B cell (primary cell): ENCODE data around the gene IRS1. TPM values are rescaled to one million over a fixed set of nuclear protein-coding genes. Genes with fewer than 3 reads are reported as not detected.
"Not testable (repeated sequence)": the region's sequence is repeated elsewhere in the genome, so short reads cannot be mapped to it uniquely, and the experiment has no call there.

Source experiments
- ATAC-seq: fragments of 200-7000 bp; cut with Tn5 transposase; one replicate; pipeline ENCODE4 v1.10.0; 2021; ENCODE audit warnings: low read depth, mild to moderate bottlenecking, moderate number of reproducible peaks, moderate library complexity
- CTCF ChIA-PET: fragments of 350-600 bp; sonication (Branson Sonifier 250); formaldehyde crosslinking; loops from one replicate; lab custom pipeline; 2021; ENCODE audit warnings: antibody characterized with exemption, inconsistent platforms; lab: Charles Lee
- POLR2A ChIA-PET: fragments of 350-600 bp; sonication (Branson Sonifier 250); formaldehyde crosslinking; loops from one replicate; lab custom pipeline; 2021; ENCODE audit warnings: antibody characterized with exemption; lab: Charles Lee
- DNase-seq: peaks from one replicate; pipeline ENCODE4 v3.0.0; 2013
- H2AFZ ChIP-seq: 2 replicates; pipeline ENCODE4 v1.6.1; 2012; ENCODE audit warnings: mild to moderate bottlenecking, low read depth, low read length; ENCODE audit not compliant: insufficient read depth, poor library complexity, severe bottlenecking
- H3K27ac ChIP-seq, 2 donors: 1 replicate in 1 of 2; 2 replicates in 1 of 2; pipeline ENCODE4 v1.5.1; 2012 to 2013; ENCODE audit warnings: low read length in 2 of 2, mild to moderate bottlenecking in 2 of 2, moderate library complexity in 1 of 2
- H3K27me3 ChIP-seq, 4 experiments: fragments of 200-600 bp in 1 of 4; sonication (generic) in 1 of 4; replicated peaks in 1 of 4; 1 replicate in 2 of 4; 2 replicates in 2 of 4; pipeline versions ENCODE4 v1.6.1 to v1.7.0; 2013 to 2016; ENCODE audit warnings: low read length in 3 of 4, mild to moderate bottlenecking in 2 of 4, mixed read lengths in 1 of 4, moderate library complexity in 1 of 4; ENCODE audit not compliant: insufficient read depth in 4 of 4, control insufficient read depth in 3 of 4; ENCODE audit errors: control extremely low read depth in 1 of 4
- H3K36me3 ChIP-seq, 2 experiments: replicated peaks in 1 of 2; 1 replicate in 1 of 2; 2 replicates in 1 of 2; pipeline versions ENCODE4 v1.6.1 to v1.7.1; 2013; ENCODE audit warnings: low read length in 1 of 2; ENCODE audit not compliant: insufficient read depth in 2 of 2, control insufficient read depth in 1 of 2; ENCODE audit errors: control extremely low read depth in 1 of 2, extremely low read depth in 1 of 2
- H3K4me1 ChIP-seq, 2 donors: fragments of 200-600 bp in 1 of 2; sonication (generic) in 1 of 2; 1 replicate in 1 of 2; 2 replicates in 1 of 2; pipeline versions ENCODE4 v1.5.1 to v1.6.1; 2013 to 2017; ENCODE audit warnings: low read length in 2 of 2; ENCODE audit not compliant: control insufficient read depth in 2 of 2, insufficient read depth in 2 of 2
- H3K4me2 ChIP-seq: replicated peaks from 2 replicates; pipeline ENCODE3; 2012; ENCODE audit warnings: mild to moderate bottlenecking, low read depth, low read length; ENCODE audit not compliant: poor library complexity, severe bottlenecking
- H3K4me3 ChIP-seq, 5 experiments: fragments of 200-600 bp in 1 of 5; sonication (generic) in 1 of 5; 1 replicate in 3 of 5; 2 replicates in 2 of 5; pipeline versions ENCODE4 v1.5.1 to v1.7.0; 2011 to 2016; ENCODE audit warnings: low read length in 4 of 5, mild to moderate bottlenecking in 4 of 5, low read depth in 2 of 5, control low read depth in 1 of 5, moderate library complexity in 1 of 5; ENCODE audit not compliant: insufficient read depth in 1 of 5; ENCODE audit errors: control extremely low read depth in 1 of 5, extremely low read depth in 1 of 5
- H3K79me2 ChIP-seq: fragments of 200-600 bp; sonication (generic); one replicate; pipeline ENCODE4 v1.6.0; 2016; ENCODE audit warnings: low read length; ENCODE audit not compliant: control insufficient read depth, insufficient read depth
- H3K9ac ChIP-seq: fragments of 200-600 bp; sonication (generic); 2 replicates; pipeline ENCODE4 v1.6.1; 2017; ENCODE audit warnings: mild to moderate bottlenecking, low read length, moderate library complexity
- H3K9me3 ChIP-seq, 3 donors: one replicate each; pipeline versions ENCODE4 v1.6.1 to v1.7.1; 2013; ENCODE audit warnings: low read length in 2 of 3; ENCODE audit not compliant: control insufficient read depth in 2 of 3, insufficient read depth in 1 of 3; ENCODE audit errors: control extremely low read depth in 1 of 3
- H4K20me1 ChIP-seq: 2 replicates; pipeline ENCODE4 v1.6.0; 2012; ENCODE audit warnings: mild to moderate bottlenecking, low read length; ENCODE audit not compliant: insufficient read depth, control insufficient read depth, poor library complexity, severe bottlenecking
- H3K27ac Mint-ChIP-seq: one replicate; pipeline ENCODE4 v1.8.0; 2021; ENCODE audit warnings: mixed read lengths
- H3K27me3 Mint-ChIP-seq: one replicate; pipeline ENCODE4 v1.8.0; 2021; ENCODE audit warnings: mixed read lengths
- H3K4me1 Mint-ChIP-seq: one replicate; pipeline ENCODE4 v1.8.0; 2021; ENCODE audit warnings: mixed read lengths
- H3K4me3 Mint-ChIP-seq: one replicate; pipeline ENCODE4 v1.8.0; 2021; ENCODE audit warnings: mixed read lengths
- H3K9me3 Mint-ChIP-seq: one replicate; pipeline ENCODE4 v1.8.0; 2022; ENCODE audit warnings: mixed read lengths; ENCODE audit not compliant: insufficient read depth
- EZH2 ChIP-seq: IDR thresholded peaks from 2 replicates; pipeline ENCODE4 v1.6.1; 2012; ENCODE audit warnings: borderline replicate concordance, low read depth, mild to moderate bottlenecking, moderate library complexity, low read length; ENCODE audit not compliant: insufficient read depth, poor library complexity, severe bottlenecking
- WGBS: methylation state at CpG from one replicate; pipeline ENCODE4 v1.1.5; 2013; ENCODE audit warnings: missing lambda C conversion rate; ENCODE audit not compliant: insufficient coverage; 5-methylcytosine and 5-hydroxymethylcytosine counted together
- intact Hi-C: fragments of 100-400 bp; cut with micrococcal nuclease; formaldehyde crosslinking; loops from one replicate; pipeline ENCODE4 v1.10.0; 2022
- polyA plus RNA-seq: library from polyadenylated mRNA; depleted of rRNA; stranded (reverse); fragments of >200 nt; gene quantifications from 2 replicates; pipeline ENCODE4 v1.2.3, GENCODE V29; 2012
- total RNA-seq, 2 donors: library from RNA; stranded (reverse); fragments of 120-200 nt in 1 of 2; gene quantifications; 1 replicate in 1 of 2; 2 replicates in 1 of 2; pipeline versions ENCODE4 v1.2.3 to v1.2.4, GENCODE V29; 2013 to 2022
- TF ChIP-seq, protein P1 (sequence below): fragments of 200-600 bp; IDR thresholded peaks from one replicate; pipeline ENCODE4 v1.8.0; 2022; ENCODE audit warnings: antibody characterized with exemption, mild to moderate bottlenecking

Gene IRS1
- total and polyA plus RNA-seq, 2 donors (not counting 1 experiment from before 2014, with no cell fraction given) = 3.8 to 11.9 TPM

DNA sequence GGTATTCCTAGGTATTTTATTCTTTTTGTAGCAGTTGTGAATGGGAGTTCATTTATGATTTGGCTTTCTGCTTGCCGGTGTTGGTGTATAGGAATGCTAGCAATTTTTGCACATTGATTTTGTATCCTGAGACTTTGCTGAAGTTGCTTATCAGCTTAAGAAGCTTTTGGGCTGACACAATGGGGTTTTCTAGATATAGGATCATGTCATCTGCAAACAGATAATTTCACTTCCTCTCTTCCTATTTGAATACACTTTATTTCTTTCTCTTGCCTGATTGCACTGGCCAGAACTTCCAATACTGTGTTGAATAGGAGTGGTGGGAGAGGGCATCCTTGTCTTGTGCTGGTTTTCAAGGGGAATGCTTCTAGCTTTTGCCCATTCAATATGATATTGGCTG lies 43.4 kb upstream of the IRS1 start:
- ATAC-seq, H4K20me1 ChIP-seq, H3K9me3 ChIP-seq, H3K27me3 Mint-ChIP-seq, H3K9me3 Mint-ChIP-seq, POLR2A ChIA-PET, H3K36me3 ChIP-seq, H2AFZ ChIP-seq, H3K27me3 ChIP-seq: not testable (repeated sequence)
- Histone ChIP-seq H3K27ac (peak overlapping the region; percentile 73 to 87), H3K4me3 (peak overlapping the region in 1 of 5 experiments; percentile 6), H3K9ac (peak overlapping the region; percentile 4), H3K4me1 (peaks cover 59 to 80% of the 10 kb centered on the region in 2 donors), H3K4me2 (peak overlapping the region; percentile 52), H3K79me2 (peaks cover 84% of the 10 kb centered on the region)
- Mint-ChIP-seq H3K4me3 (peak overlapping the region; percentile 79), H3K27ac (peak overlapping the region; percentile 93), H3K4me1 (peaks cover 83% of the 10 kb centered on the region)
- intact Hi-C loops = loop anchor here (1.0 kb wide), 1 partner anchor 8 kb away; no protein-coding TSS in a partner anchor
- CTCF ChIA-PET = interaction anchor here (1.9 kb wide), 1 partner anchor 10 kb away, joined by 6 read pairs; no protein-coding TSS in a partner anchor
- DNase-seq = peak; percentile 46
- no CpG with 5 or more reads among the region's 1 CpG for WGBS

DNA sequence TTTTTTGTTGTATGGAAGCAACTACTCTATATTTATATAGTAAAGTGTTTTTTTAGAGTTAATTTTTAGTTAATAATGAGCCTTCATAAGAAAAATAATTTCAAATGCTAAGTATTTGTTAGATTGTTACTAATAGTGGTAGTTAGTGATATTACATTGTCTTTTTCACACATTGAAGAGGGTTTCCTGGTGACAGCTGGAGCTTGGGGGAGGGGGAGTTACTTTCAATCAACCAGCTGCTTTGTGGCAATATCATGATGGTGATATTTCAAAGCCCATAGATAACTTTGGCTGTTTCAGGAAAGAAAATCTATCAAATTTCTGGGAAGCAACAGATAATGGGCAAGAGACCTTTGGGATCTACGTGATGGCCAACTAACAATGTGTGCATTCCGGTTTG lies 40.3 kb upstream of the IRS1 start:
- H2AFZ ChIP-seq = no peak overlapping the region
- peaks cover 0 to 4% of the 10 kb centered on the region in 2 experiments for H3K36me3 ChIP-seq
- no peaks in the 10 kb centered on the region for H3K27me3 ChIP-seq
- peak overlapping the region; percentile 87 for H3K4me2 ChIP-seq
- DNase-seq (no peak), ATAC-seq (no peak)
- H3K4me1 ChIP-seq = peaks cover 64 to 74% of the 10 kb centered on the region in 2 donors
- H3K4me1 Mint-ChIP-seq = peaks cover 78% of the 10 kb centered on the region
- no peaks in the 10 kb centered on the region for H3K27me3 Mint-ChIP-seq
- TF ChIP-seq, protein P1, sequence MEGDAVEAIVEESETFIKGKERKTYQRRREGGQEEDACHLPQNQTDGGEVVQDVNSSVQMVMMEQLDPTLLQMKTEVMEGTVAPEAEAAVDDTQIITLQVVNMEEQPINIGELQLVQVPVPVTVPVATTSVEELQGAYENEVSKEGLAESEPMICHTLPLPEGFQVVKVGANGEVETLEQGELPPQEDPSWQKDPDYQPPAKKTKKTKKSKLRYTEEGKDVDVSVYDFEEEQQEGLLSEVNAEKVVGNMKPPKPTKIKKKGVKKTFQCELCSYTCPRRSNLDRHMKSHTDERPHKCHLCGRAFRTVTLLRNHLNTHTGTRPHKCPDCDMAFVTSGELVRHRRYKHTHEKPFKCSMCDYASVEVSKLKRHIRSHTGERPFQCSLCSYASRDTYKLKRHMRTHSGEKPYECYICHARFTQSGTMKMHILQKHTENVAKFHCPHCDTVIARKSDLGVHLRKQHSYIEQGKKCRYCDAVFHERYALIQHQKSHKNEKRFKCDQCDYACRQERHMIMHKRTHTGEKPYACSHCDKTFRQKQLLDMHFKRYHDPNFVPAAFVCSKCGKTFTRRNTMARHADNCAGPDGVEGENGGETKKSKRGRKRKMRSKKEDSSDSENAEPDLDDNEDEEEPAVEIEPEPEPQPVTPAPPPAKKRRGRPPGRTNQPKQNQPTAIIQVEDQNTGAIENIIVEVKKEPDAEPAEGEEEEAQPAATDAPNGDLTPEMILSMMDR = no peak
- no peak for TF ChIP-seq EZH2
- ChIA-PET CTCF (interaction anchor here (0.6 to 1.3 kb wide), 3 partner anchors 40 to 98 kb away, joined by 3 to 4 read pairs (median 3); no protein-coding TSS in a partner anchor), POLR2A (no interaction called here)
- H3K9ac ChIP-seq = no peak overlapping the region
- peak overlapping the region; percentile 77 for H3K4me3 Mint-ChIP-seq
- no CpG with 5 or more reads among the region's 2 CpGs for WGBS
- peaks cover 70% of the 10 kb centered on the region for H3K79me2 ChIP-seq
- no peaks in the 10 kb centered on the region for H3K9me3 Mint-ChIP-seq
- H3K27ac Mint-ChIP-seq = peak overlapping the region; percentile 88
- intact Hi-C loops = loop anchor here (5.0 kb wide), 1 partner anchor 37 kb away; no protein-coding TSS in a partner anchor
- H3K4me3 ChIP-seq = peak overlapping the region in 1 of 5 experiments; percentile 5
- peaks cover 0 to 5% (median 0%) of the 10 kb centered on the region in 3 donors for H3K9me3 ChIP-seq
- H3K27ac ChIP-seq = peak overlapping the region; percentile 95 to 99
- H4K20me1 ChIP-seq = peaks cover under 1% of the 10 kb centered on the region
